Stimulated activated naive CD8-positive, alpha-beta T cell treated with anti-CD3 and anti-CD28 coated beads, Interleukin-15, Interleukin-2, amounts not matched to agents 100 U/mL and 50 U/mL, for 24 hours (primary cell): Measurements from ENCODE around the gene NABP1.

Experiments used
- ATAC-seq: fragments of 150-1000 bp; cut with Tn5 transposase; one replicate; pipeline ENCODE4 v1.10.0; 2021
- DNase-seq: peaks from one replicate; pipeline ENCODE4 v3.0.0; 2021

Gene NABP1

GRCh38 chr2:191707542-191707941, 29.6 kb downstream of the NABP1 start:
- DNase-seq, result no peak

GRCh38 chr2:191710411-191710900, 32.5 kb downstream of the NABP1 start:
- ATAC-seq, result no peak
- no peak for DNase-seq

More at GRCh38 chr2:191707542-191707941, 29.6 kb downstream of the NABP1 start:
- ATAC-seq, result no peak

GRCh38 chr2:191711621-191712020, 33.7 kb downstream of the NABP1 start:
- DNase-seq (no peak), ATAC-seq (no peak)

- ATAC-seq, result no peak
- no peak for DNase-seq
Measured at GRCh38 chr2:191713837-191714236, 35.9 kb downstream of the NABP1 start.

- DNase-seq, result no peak
- no peak for ATAC-seq
Measured at GRCh38 chr2:191714925-191715324, 37.0 kb downstream of the NABP1 start.

GRCh38 chr2:191715471-191715870, 37.5 kb downstream of the NABP1 start:
- ATAC-seq (no peak), DNase-seq (no peak)

- DNase-seq, result no peak
Measured at GRCh38 chr2:191719261-191719660, 41.3 kb downstream of the NABP1 start.

GRCh38 chr2:191719938-191720337, 42.0 kb downstream of the NABP1 start:
- no peak for ATAC-seq
- DNase-seq, result no peak

More at GRCh38 chr2:191719261-191719660, 41.3 kb downstream of the NABP1 start:
- no peak for ATAC-seq

GRCh38 chr2:191721331-191721730, 43.4 kb downstream of the NABP1 start:
- no peak for DNase-seq

GRCh38 chr2:191724015-191724414, 46.1 kb downstream of the NABP1 start:
- DNase-seq (no peak), ATAC-seq (no peak)

More at GRCh38 chr2:191721331-191721730, 43.4 kb downstream of the NABP1 start:
- no peak for ATAC-seq

GRCh38 chr2:191728750-191729624, 51.1 kb downstream of the NABP1 start:
- no peak for DNase-seq

GRCh38 chr2:191730263-191730662, 52.3 kb downstream of the NABP1 start:
- ATAC-seq, result no peak
- no peak for DNase-seq

More at GRCh38 chr2:191728750-191729624, 51.1 kb downstream of the NABP1 start:
- ATAC-seq, result no peak
